Body of pancreas (tissue), 4 donors: Measurements from ENCODE around the gene C10orf105.

Experiments
- CTCF ChIP-seq, 7 experiments: fragments of 450-650 bp in 4 of 7; fragments of 200-600 bp in 3 of 7; sonication (generic) in 3 of 7; IDR thresholded peaks; one replicate each; pipeline ENCODE4 v1.5.1; 2016 to 2019; ENCODE audit warnings: antibody characterized with exemption in 7 of 7
- POLR2A ChIP-seq, 3 donors: fragments of 450-650 bp; IDR thresholded peaks; one replicate each; pipeline ENCODE4 v1.6.1; 2016; ENCODE audit warnings: antibody characterized with exemption in 3 of 3, mild to moderate bottlenecking in 2 of 3

- TF ChIP-seq POLR2A (IDR thresholded peaks at IDR 0.05), result no peak
- no peak for TF ChIP-seq CTCF (IDR thresholded peaks at IDR 0.05)
Observed at GRCh38 chr10:71685554-71686232, 33.9 kb downstream of the C10orf105 start.
